NCI-H2081 treated with DMSO at 0.1 percent for 48 hours (cell line): ENCODE results near the gene EMSY.
"Not testable (repeated sequence)": the region's sequence is repeated elsewhere in the genome, so short reads cannot be mapped to it uniquely, and the experiment has no call there.

Experiments
- DNase-seq: peaks from one replicate; lab custom pipeline; 2025; lab: John Stamatoyannopoulos, UW

The EMSY gene

GRCh38 chr11:76568621-76569020, 123.8 kb downstream of the EMSY start:
- no peak for DNase-seq

GRCh38 chr11:76572181-76572875, 127.5 kb downstream of the EMSY start:
- not testable (repeated sequence) for DNase-seq

- no peak for DNase-seq
Observed at GRCh38 chr11:76574406-76574805, 129.6 kb downstream of the EMSY start.

GRCh38 chr11:76574879-76575278, 130.1 kb downstream of the EMSY start:
- no peak for DNase-seq

GRCh38 chr11:76577226-76577920, 132.6 kb downstream of the EMSY start:
- no peak for DNase-seq

- no peak for DNase-seq
Observed at GRCh38 chr11:76577921-76578653, 133.3 kb downstream of the EMSY start.

- DNase-seq = no peak
Observed at GRCh38 chr11:76578654-76579055, 133.8 kb downstream of the EMSY start.

GRCh38 chr11:76579056-76579751, 134.4 kb downstream of the EMSY start:
- DNase-seq = no peak

- DNase-seq = no peak
Observed at GRCh38 chr11:76579752-76580151, 134.9 kb downstream of the EMSY start.

GRCh38 chr11:76582471-76582870, 137.7 kb downstream of the EMSY start:
- not testable (repeated sequence) for DNase-seq

GRCh38 chr11:76587820-76588454, 143.1 kb downstream of the EMSY start:
- no peak for DNase-seq

GRCh38 chr11:76588455-76589325, 143.9 kb downstream of the EMSY start:
- DNase-seq = no peak

GRCh38 chr11:76589477-76589876, 144.7 kb downstream of the EMSY start:
- no peak for DNase-seq

- no peak for DNase-seq
Observed at GRCh38 chr11:76589964-76590950, 145.4 kb downstream of the EMSY start.

- DNase-seq = no peak
Observed at GRCh38 chr11:76591416-76591815, 146.6 kb downstream of the EMSY start.

GRCh38 chr11:76592025-76592914, 147.5 kb downstream of the EMSY start:
- DNase-seq = no peak

- no peak for DNase-seq
Observed at GRCh38 chr11:76592961-76593360, 148.1 kb downstream of the EMSY start.

- DNase-seq = not testable (repeated sequence)
Observed at GRCh38 chr11:76595091-76595490, 150.3 kb downstream of the EMSY start.

GRCh38 chr11:76596652-76597051, 151.8 kb downstream of the EMSY start:
- no peak for DNase-seq
